Type B pancreatic cell (in vitro differentiated cells): ENCODE measurements around the gene SPAG16. TPM values are rescaled to one million over a fixed set of nuclear protein-coding genes. Genes with fewer than 3 reads are reported as not detected.

Experiments used
- DNase-seq: peaks from one replicate; pipeline ENCODE4 v3.0.0; 2021; ENCODE audit warnings: mixed read lengths; ENCODE audit not compliant: unreplicated experiment; ENCODE audit errors: extremely low spot score
- H3K27ac Mint-ChIP-seq: 2 replicates; pipeline ENCODE4 v1.8.0; 2021; ENCODE audit warnings: mild to moderate bottlenecking, mixed read lengths
- H3K27me3 Mint-ChIP-seq: 2 replicates; pipeline ENCODE4 v1.8.0; 2021; ENCODE audit warnings: mixed read lengths
- H3K36me3 Mint-ChIP-seq: 2 replicates; pipeline ENCODE4 v1.8.0; 2021; ENCODE audit warnings: mixed read lengths
- H3K4me1 Mint-ChIP-seq: one replicate; pipeline ENCODE4 v1.8.0; 2021; ENCODE audit warnings: mixed read lengths; ENCODE audit not compliant: unreplicated experiment
- H3K4me3 Mint-ChIP-seq: 2 replicates; pipeline ENCODE4 v1.8.0; 2021; ENCODE audit warnings: mild to moderate bottlenecking, mixed read lengths
- H3K9me3 Mint-ChIP-seq: 2 replicates; pipeline ENCODE4 v1.8.0; 2021; ENCODE audit warnings: mixed read lengths
- CTCF ChIP-seq: fragments of 200-600 bp; sonication (generic); conservative IDR thresholded peaks from 2 replicates; pipeline ENCODE4 v1.5.0; 2021; ENCODE audit warnings: antibody characterized with exemption, mild to moderate bottlenecking
- total RNA-seq: library from RNA; stranded (reverse); gene quantifications from 2 replicates; pipeline ENCODE4 v1.2.1, GENCODE V29; 2021; ENCODE audit warnings: low replicate concordance

SPAG16 gene
- total RNA-seq, 1 donor from 2014 or later, result 54.8 TPM

GRCh38 chr2:214379227-214379626 is 1095.0 kb downstream of the SPAG16 start:
- no peak overlapping the region for H3K27ac Mint-ChIP-seq
- no peaks in the 10 kb centered on the region for H3K27me3 Mint-ChIP-seq
- no peak for TF ChIP-seq CTCF
- no peak overlapping the region for H3K4me3 Mint-ChIP-seq
- no peak for DNase-seq
- H3K9me3 Mint-ChIP-seq, result no peaks in the 10 kb centered on the region
- no peaks in the 10 kb centered on the region for H3K4me1 Mint-ChIP-seq
- no peaks in the 10 kb centered on the region for H3K36me3 Mint-ChIP-seq

GRCh38 chr2:214380681-214381080 is 1096.4 kb downstream of the SPAG16 start:
- TF ChIP-seq CTCF, result no peak
- Mint-ChIP-seq H3K4me1 (no peaks in the 10 kb centered on the region), H3K4me3 (no peak overlapping the region), H3K27ac (no peak overlapping the region), H3K9me3 (no peaks in the 10 kb centered on the region), H3K36me3 (no peaks in the 10 kb centered on the region), H3K27me3 (no peaks in the 10 kb centered on the region)
- DNase-seq, result no peak

- no peaks in the 10 kb centered on the region for H3K27me3 Mint-ChIP-seq
- H3K4me3 Mint-ChIP-seq, result no peak overlapping the region
- no peak for TF ChIP-seq CTCF
- no peak overlapping the region for H3K27ac Mint-ChIP-seq
- no peaks in the 10 kb centered on the region for H3K4me1 Mint-ChIP-seq
- no peaks in the 10 kb centered on the region for H3K9me3 Mint-ChIP-seq
- DNase-seq, result no peak
- H3K36me3 Mint-ChIP-seq, result no peaks in the 10 kb centered on the region
Observed at GRCh38 chr2:214382229-214382628, 1098.0 kb downstream of the SPAG16 start.

- TF ChIP-seq CTCF, result no peak
- Mint-ChIP-seq H3K27ac (no peak overlapping the region), H3K4me3 (no peak overlapping the region), H3K36me3 (no peaks in the 10 kb centered on the region), H3K27me3 (no peaks in the 10 kb centered on the region), H3K4me1 (no peaks in the 10 kb centered on the region), H3K9me3 (no peaks in the 10 kb centered on the region)
- no peak for DNase-seq
Observed at GRCh38 chr2:214386720-214387119, 1102.5 kb downstream of the SPAG16 start.

GRCh38 chr2:214389334-214389733 is 1105.1 kb downstream of the SPAG16 start:
- H3K27me3 Mint-ChIP-seq, result no peaks in the 10 kb centered on the region
- H3K27ac Mint-ChIP-seq, result no peak overlapping the region
- no peaks in the 10 kb centered on the region for H3K36me3 Mint-ChIP-seq
- no peak overlapping the region for H3K4me3 Mint-ChIP-seq
- no peaks in the 10 kb centered on the region for H3K4me1 Mint-ChIP-seq
- H3K9me3 Mint-ChIP-seq, result no peaks in the 10 kb centered on the region
- no peak for TF ChIP-seq CTCF
- no peak for DNase-seq

GRCh38 chr2:214393796-214394195 is 1109.5 kb downstream of the SPAG16 start:
- no peaks in the 10 kb centered on the region for H3K36me3 Mint-ChIP-seq
- no peak overlapping the region for H3K4me3 Mint-ChIP-seq
- no peaks in the 10 kb centered on the region for H3K4me1 Mint-ChIP-seq

More at GRCh38 chr2:214393796-214394195, 1109.5 kb downstream of the SPAG16 start:
- Mint-ChIP-seq H3K27me3 (no peaks in the 10 kb centered on the region), H3K9me3 (no peaks in the 10 kb centered on the region), H3K27ac (no peak overlapping the region)
- no peak for TF ChIP-seq CTCF
- DNase-seq, result no peak
